Esophagus squamous epithelium (tissue), 5 donors: Measurements from ENCODE around the gene ASS1. TPM values are rescaled to one million over a fixed set of nuclear protein-coding genes. Genes with fewer than 3 reads are reported as not detected.

ENCODE experiments used
- DNase-seq: peaks from one replicate; lab custom pipeline; 2025; lab: John Stamatoyannopoulos, UW
- H3K27ac ChIP-seq, 4 donors: fragments of 200-600 bp; sonication (generic); one replicate each; pipeline ENCODE4 v1.5.1; 2016 to 2019; ENCODE audit warnings: mild to moderate bottlenecking in 1 of 4
- H3K27me3 ChIP-seq, 4 donors: fragments of 200-600 bp; sonication (generic); 1 replicate in 3 of 4; 2 replicates in 1 of 4; pipeline versions ENCODE4 v1.5.1 to v1.6.0; 2017 to 2021; ENCODE audit warnings: antibody characterized with exemption in 1 of 4
- H3K36me3 ChIP-seq, 3 donors: fragments of 200-600 bp; sonication (generic); one replicate each; pipeline ENCODE4 v1.5.1; 2016 to 2019
- H3K4me1 ChIP-seq, 3 donors: fragments of 200-600 bp; sonication (generic); one replicate each; pipeline ENCODE4 v1.5.1; 2017 to 2019
- H3K4me3 ChIP-seq, 4 donors: fragments of 200-600 bp; sonication (generic); 1 replicate in 3 of 4; 2 replicates in 1 of 4; pipeline ENCODE4 v1.5.1; 2016 to 2019; ENCODE audit warnings: mild to moderate bottlenecking in 2 of 4, moderate library complexity in 1 of 4
- H3K9me3 ChIP-seq, 3 donors: fragments of 200-600 bp; sonication (generic); one replicate each; pipeline ENCODE4 v1.5.1; 2016 to 2019
- CTCF ChIP-seq, 6 experiments: fragments of 450-650 bp in 4 of 6; fragments of 200-600 bp in 2 of 6; sonication (generic) in 2 of 6; IDR thresholded peaks; one replicate each; pipeline ENCODE4 v1.5.1; 2016 to 2019; ENCODE audit warnings: antibody characterized with exemption in 6 of 6, mild to moderate bottlenecking in 4 of 6, moderate library complexity in 4 of 6
- POLR2A ChIP-seq, 4 donors: fragments of 450-650 bp; IDR thresholded peaks; one replicate each; pipeline ENCODE4 v1.6.1; 2017; ENCODE audit warnings: antibody characterized with exemption in 4 of 4, mild to moderate bottlenecking in 4 of 4, moderate library complexity in 3 of 4
- WGBS, 2 donors: methylation state at CpG; one replicate each; pipeline ENCODE4 v1.1.5; 2018; 5-methylcytosine and 5-hydroxymethylcytosine counted together
- intact Hi-C: fragments of 100-400 bp; cut with DNase I; formaldehyde crosslinking; loops from one replicate; pipeline ENCODE4 v1.15.0; 2022
- total RNA-seq, 4 donors: library from RNA; depleted of rRNA; stranded (reverse); fragments of >200 nt; gene quantifications; one replicate each; pipeline ENCODE4 v1.1.0, GENCODE V29; 2016
- donor health status: DM: yes; HTN: yes; CAD: no.

The ASS1 gene
- total RNA-seq, 4 donors from 2014 or later: 33.5 to 203 (median 85.2) TPM

- TF ChIP-seq POLR2A (IDR thresholded peaks at IDR 0.05) (no peak), CTCF (IDR thresholded peaks at IDR 0.05) (no peak)
- Histone ChIP-seq H3K9me3 (no peaks in the 10 kb centered on the region), H3K4me1 (peaks cover 0 to 7% (median 0%) of the 10 kb centered on the region in 3 donors), H3K36me3 (peaks cover 0 to 60% (median 4%) of the 10 kb centered on the region in 3 donors), H3K27me3 (peaks cover 0 to 11% (median 0%) of the 10 kb centered on the region in 4 donors), H3K27ac (no peak overlapping the region), H3K4me3 (no peak overlapping the region)
- intact Hi-C loops: no loop called here
- no peak for DNase-seq
- 74 to 75% methylated on average over 8 to 10 of the region's 16 CpGs for WGBS, 2 donors
These were observed 20.8 kb downstream of the ASS1 start for GRCh38 chr9:130465383-130466096.

GRCh38 chr9:130466537-130467217 is 21.9 kb downstream of the ASS1 start:
- Histone ChIP-seq H3K27ac (no peak overlapping the region), H3K4me1 (no peaks in the 10 kb centered on the region), H3K27me3 (peaks cover 0 to 6% (median 0%) of the 10 kb centered on the region in 4 donors), H3K4me3 (no peak overlapping the region), H3K9me3 (no peaks in the 10 kb centered on the region), H3K36me3 (peaks cover 0 to 71% (median 4%) of the 10 kb centered on the region in 3 donors)
- intact Hi-C loops: no loop called here
- TF ChIP-seq POLR2A (IDR thresholded peaks at IDR 0.05) (no peak), CTCF (IDR thresholded peaks at IDR 0.05) (no peak)
- WGBS, 2 donors: 83 to 100% methylated on average over 1 of the region's 20 CpGs
- DNase-seq: no peak

GRCh38 chr9:130467316-130467715 is 22.6 kb downstream of the ASS1 start:
- no peaks in the 10 kb centered on the region for H3K9me3 ChIP-seq
- peaks cover 0 to 6% (median 0%) of the 10 kb centered on the region in 4 donors for H3K27me3 ChIP-seq
- 40 to 64% methylated on average over 3 to 11 of the region's 13 CpGs for WGBS, 2 donors
- peaks cover 0 to 69% (median 4%) of the 10 kb centered on the region in 3 donors for H3K36me3 ChIP-seq
- intact Hi-C loops: no loop called here
- no peaks in the 10 kb centered on the region for H3K4me1 ChIP-seq
- no peak for DNase-seq
- H3K4me3 ChIP-seq: no peak overlapping the region
- H3K27ac ChIP-seq: no peak overlapping the region
- no peak for TF ChIP-seq CTCF (IDR thresholded peaks at IDR 0.05)
- no peak for TF ChIP-seq POLR2A (IDR thresholded peaks at IDR 0.05)

GRCh38 chr9:130468566-130468965 is 23.8 kb downstream of the ASS1 start:
- Histone ChIP-seq H3K4me1 (no peaks in the 10 kb centered on the region), H3K27me3 (peaks cover 0 to 12% (median 0%) of the 10 kb centered on the region in 4 donors), H3K27ac (no peak overlapping the region), H3K4me3 (no peak overlapping the region), H3K36me3 (peaks cover 0 to 56% (median 4%) of the 10 kb centered on the region in 3 donors), H3K9me3 (no peaks in the 10 kb centered on the region)
- DNase-seq: no peak
- intact Hi-C loops: no loop called here
- WGBS, 2 donors: 76 to 80% methylated on average over 3 to 4 of the region's 4 CpGs
- TF ChIP-seq POLR2A (IDR thresholded peaks at IDR 0.05): no peak
- TF ChIP-seq CTCF (IDR thresholded peaks at IDR 0.05): no peak

- H3K4me3 ChIP-seq: no peak overlapping the region
- no peaks in the 10 kb centered on the region for H3K9me3 ChIP-seq
- WGBS, 2 donors: 70% methylated on average over 4 of the region's 10 CpGs; no CpG with 5 or more reads in 1 of the 2 donors
- H3K27me3 ChIP-seq: peaks cover 0 to 12% (median 0%) of the 10 kb centered on the region in 4 donors
- H3K36me3 ChIP-seq: peaks cover 0 to 46% (median 4%) of the 10 kb centered on the region in 3 donors
- intact Hi-C loops: no loop called here
- H3K4me1 ChIP-seq: no peaks in the 10 kb centered on the region
- no peak for DNase-seq
- no peak overlapping the region for H3K27ac ChIP-seq
- no peak for TF ChIP-seq CTCF (IDR thresholded peaks at IDR 0.05)
- TF ChIP-seq POLR2A (IDR thresholded peaks at IDR 0.05): no peak
These were observed 25.5 kb downstream of the ASS1 start for GRCh38 chr9:130470269-130470668.
